Kidney capillary endothelial cell (primary cell): ENCODE measurements around the gene GZMA.
"Not testable (repeated sequence)": the region's sequence is repeated elsewhere in the genome, so short reads cannot be mapped to it uniquely, and the experiment has no call there.

ENCODE experiments used
- DNase-seq: peaks from one replicate; pipeline ENCODE4 v3.0.0-alpha.2; 2018; ENCODE audit warnings: low spot score

The GZMA gene

GRCh38 chr5:55102348-55102747, at the start of gene GZMA:
TSS of gene GZMA (plus strand) at chr5:55102646. CDS start at chr5:55102683, 37 bp downstream.
- DNase-seq, result no peak

GRCh38 chr5:55055183-55055582, 47.3 kb upstream of the GZMA start:
- DNase-seq, result no peak

DNA sequence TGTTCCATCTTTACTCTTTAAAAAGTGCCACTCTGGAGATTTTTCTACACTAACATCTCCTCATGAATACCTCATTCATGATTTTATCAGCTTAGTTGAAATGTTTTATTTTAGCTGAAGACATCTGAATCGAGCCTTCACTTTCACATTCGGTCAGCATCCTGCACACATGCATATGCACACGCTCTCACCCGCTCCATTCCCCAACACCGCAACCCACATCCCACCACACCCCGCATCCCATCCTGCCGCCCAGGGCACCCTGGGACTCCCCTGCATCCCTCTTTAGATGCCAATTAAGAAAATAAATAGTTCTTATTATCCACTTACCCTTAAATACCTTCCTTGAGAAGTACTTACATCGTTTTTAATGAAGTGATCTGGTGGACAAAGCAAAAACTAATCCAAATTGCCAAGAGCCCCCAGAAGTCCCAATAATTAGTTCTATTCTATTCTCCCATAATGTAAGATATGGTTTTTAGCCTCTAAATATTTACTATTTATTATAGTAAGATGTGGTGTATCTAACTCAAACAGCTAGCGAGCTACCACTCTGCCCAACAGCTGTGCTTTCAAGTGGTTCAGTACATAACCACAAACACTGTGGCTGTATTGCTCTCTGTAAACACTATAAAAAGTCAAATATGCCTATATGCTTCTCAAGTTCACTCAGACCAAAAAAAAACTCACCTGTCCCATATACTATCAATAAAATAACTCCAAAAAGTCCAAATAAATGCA, 40.2 kb upstream of the GZMA start:
- no peak for DNase-seq

GRCh38 chr5:55063220-55063863, 39.1 kb upstream of the GZMA start:
- DNase-seq, result peak; percentile 29

DNA sequence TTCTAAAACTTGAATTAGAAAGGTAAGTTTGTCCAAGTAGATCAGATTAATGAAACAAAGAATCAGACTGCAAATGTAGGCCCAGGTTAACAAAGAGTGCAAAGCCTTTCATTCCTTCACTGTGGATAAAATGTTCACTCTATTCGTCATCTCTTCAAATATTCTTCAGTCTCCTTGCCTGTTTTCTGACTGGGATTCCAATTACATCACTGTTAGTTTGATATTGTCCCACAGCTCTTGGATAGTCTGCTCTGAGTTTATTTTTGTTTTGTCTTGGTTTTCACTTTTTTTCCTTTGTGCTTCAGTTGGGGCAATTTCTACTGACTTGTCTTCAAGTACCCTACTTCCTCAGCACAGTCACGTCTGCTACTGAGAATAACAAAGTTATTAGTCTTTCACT, 38.5 kb upstream of the GZMA start:
- no peak for DNase-seq

GRCh38 chr5:55064523-55064922, 37.9 kb upstream of the GZMA start:
- no peak for DNase-seq

DNA sequence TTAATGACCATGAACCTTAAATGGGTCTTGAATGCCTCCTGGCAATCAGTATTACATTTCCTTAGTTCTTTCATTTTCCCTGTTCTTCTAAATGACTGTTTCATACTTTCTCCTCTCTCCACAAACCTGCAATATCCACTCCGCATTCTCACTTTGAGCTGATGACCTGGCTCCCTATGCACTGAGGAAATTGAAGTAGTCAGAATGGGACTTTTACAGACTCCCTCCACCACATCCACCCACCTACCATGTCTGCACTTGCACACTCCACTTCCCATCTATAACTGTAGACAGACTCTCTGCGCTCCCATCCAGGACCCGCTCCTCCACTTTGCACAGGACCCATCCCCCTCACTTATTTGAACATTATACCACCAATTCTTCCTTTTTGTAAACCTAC, 36.2 kb upstream of the GZMA start:
- DNase-seq, result no peak

DNA sequence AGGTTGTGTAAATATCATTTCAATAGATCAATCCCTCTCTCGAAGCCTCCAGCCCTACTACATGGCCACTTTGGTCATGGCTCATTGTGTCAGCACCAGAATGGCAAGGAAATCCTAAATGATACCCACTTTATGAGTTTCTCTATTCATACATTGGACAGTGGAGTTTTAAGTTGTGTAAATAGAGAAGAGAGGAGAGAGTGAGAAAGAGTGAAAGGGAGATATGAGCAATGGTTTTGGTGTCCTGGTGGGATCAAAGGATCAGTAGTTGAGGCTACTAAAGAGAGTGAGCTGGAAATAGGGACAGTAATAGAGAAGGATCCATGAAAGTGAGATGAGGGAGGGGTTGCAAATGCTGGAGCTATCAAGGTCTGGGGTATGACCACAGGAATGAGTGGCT, 31.5 kb upstream of the GZMA start:
- DNase-seq, result no peak

GRCh38 chr5:55071413-55071812, 31.0 kb upstream of the GZMA start:
- no peak for DNase-seq

- no peak for DNase-seq
Observed at GRCh38 chr5:55072666-55073065, 29.8 kb upstream of the GZMA start.

GRCh38 chr5:55073211-55073610, 29.2 kb upstream of the GZMA start:
- DNase-seq, result no peak

- DNase-seq, result no peak
Observed at GRCh38 chr5:55081541-55081940, 20.9 kb upstream of the GZMA start.

GRCh38 chr5:55089301-55089700, 13.1 kb upstream of the GZMA start:
- DNase-seq, result not testable (repeated sequence)

GRCh38 chr5:55091011-55091410, 11.4 kb upstream of the GZMA start:
- not testable (repeated sequence) for DNase-seq

GRCh38 chr5:55096182-55096581, 6.3 kb upstream of the GZMA start:
- DNase-seq, result no peak

DNA sequence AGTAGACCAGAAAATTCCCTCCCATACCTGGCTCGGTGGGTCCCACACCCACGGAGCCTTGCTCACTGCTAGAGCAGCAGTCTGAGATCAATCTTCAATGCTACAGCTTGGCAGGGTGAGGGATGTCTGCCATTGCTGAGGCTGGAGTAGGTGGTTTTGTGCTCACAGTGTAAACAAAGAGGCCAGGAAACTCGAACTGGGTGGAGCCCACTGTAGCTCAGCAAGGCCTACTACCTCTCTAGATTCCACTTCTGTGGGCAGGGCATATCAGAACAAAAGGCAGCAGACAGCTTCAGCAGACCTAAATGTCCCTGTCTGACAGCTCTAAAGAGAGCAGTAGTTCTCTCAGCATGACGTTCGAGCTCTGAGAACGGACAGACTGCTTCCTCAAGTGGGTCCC, 5.6 kb upstream of the GZMA start:
- DNase-seq, result no peak

DNA sequence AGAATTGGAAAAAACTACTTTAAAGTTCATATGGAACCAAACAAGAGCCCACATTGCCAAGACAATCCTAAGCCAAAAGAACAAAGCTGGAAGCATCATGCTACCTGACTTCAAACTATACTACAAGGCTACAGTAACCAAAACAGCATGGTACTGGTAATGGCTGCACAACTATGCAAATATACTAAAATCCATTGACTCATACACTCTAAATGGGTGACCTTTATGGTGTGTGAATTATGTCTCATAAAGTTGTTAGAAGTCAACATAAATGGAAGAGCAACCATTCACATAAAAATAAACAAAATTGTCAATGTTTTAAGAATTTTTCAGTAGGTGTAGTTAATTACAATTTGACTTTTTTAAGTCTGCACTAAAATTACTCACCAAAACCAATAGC, 1.3 kb upstream of the GZMA start:
- not testable (repeated sequence) for DNase-seq

DNA sequence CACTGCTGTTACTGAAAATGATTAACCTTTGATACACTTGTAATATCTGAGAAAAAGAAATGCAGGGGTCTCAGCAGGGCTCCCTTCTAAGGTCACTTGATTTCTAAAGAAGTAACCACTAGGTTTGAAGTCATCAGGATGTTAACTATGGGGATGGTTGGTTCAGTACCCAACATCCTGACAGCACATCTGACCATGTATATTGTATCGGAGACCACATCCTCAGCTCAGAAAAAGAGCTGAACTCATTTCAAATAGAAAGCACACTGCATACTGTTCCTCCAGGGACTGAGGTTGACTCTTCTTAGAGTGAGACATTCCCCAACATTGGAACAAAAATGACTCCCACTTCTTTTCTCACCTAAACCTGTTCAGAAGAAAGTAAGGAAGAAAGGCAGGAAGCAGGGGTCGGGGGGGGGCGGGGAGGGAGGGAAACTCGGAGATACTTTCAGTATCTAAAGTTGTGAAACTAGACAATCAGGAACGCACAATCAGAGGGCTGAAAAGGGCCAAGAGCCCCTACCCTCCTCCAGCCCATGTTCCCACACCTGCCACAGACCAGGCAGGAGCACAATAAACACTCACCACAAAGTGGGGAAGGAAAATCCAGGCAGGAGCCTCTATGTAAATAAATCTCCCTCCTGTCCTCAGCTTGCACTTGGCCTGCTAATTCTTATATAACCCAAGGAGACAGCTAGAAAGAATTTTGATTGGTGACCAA, 730 bp upstream of the GZMA start:
- DNase-seq, result no peak

GRCh38 chr5:55104036-55104772, 1.8 kb downstream of the GZMA start:
- DNase-seq, result no peak

GRCh38 chr5:55104946-55105701, 2.7 kb downstream of the GZMA start:
- no peak for DNase-seq

DNA sequence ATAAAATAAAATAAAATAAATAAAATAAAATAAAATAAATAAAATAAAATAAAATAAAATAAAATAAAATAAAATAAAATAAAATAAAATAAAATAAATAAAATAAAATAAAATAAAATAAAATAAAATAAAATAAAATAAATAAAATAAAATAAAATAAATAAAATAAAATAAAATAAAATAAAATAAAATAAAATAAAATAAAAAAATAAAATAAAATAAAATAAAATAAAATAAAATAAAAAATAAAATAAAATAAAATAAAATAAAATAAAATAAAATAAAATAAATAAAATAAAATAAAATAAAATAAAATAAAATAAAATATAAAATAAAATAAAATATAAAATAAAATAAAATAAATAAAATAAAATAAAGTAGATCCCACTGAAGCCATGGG, 3.5 kb downstream of the GZMA start:
- not testable (repeated sequence) for DNase-seq

GRCh38 chr5:55108661-55109060, 6.2 kb downstream of the GZMA start:
- no peak for DNase-seq
